Colonic mucosa (tissue), 4 donors: ENCODE data around the gene ABCA5. TPM values are rescaled to one million over a fixed set of nuclear protein-coding genes. Genes with fewer than 3 reads are reported as not detected.

Experiments used
- DNase-seq: peaks from one replicate; pipeline ENCODE4 v3.0.0-alpha.2; 2020
- H3K27ac ChIP-seq: fragments of 200-600 bp; one replicate; pipeline ENCODE4 v1.8.0; 2021
- H3K27me3 ChIP-seq: fragments of 200-600 bp; one replicate; pipeline ENCODE4 v1.8.0; 2021
- H3K36me3 ChIP-seq: fragments of 200-600 bp; one replicate; pipeline ENCODE4 v1.8.0; 2021
- H3K4me1 ChIP-seq: fragments of 200-600 bp; one replicate; pipeline ENCODE4 v1.8.0; 2021; ENCODE audit warnings: mild to moderate bottlenecking
- H3K4me3 ChIP-seq: fragments of 200-600 bp; one replicate; pipeline ENCODE4 v1.8.0; 2021
- H3K9ac ChIP-seq, 2 donors: one replicate each; pipeline ENCODE4 v1.7.0; 2013; ENCODE audit warnings: control low read depth in 2 of 2, low read depth in 2 of 2, low read length in 2 of 2
- H3K9me3 ChIP-seq: fragments of 200-600 bp; one replicate; pipeline ENCODE4 v1.8.0; 2021
- CTCF ChIP-seq: fragments of 200-600 bp; IDR thresholded peaks from one replicate; pipeline ENCODE4 v1.8.0; 2022; ENCODE audit warnings: antibody characterized with exemption, mild to moderate bottlenecking
- intact Hi-C: fragments of 100-400 bp; cut with DNase I; formaldehyde crosslinking; loops from one replicate; pipeline ENCODE4 v1.14.1; 2022
- total RNA-seq, 2 donors: library from RNA; stranded (reverse); fragmentation: NEBNext Ultra II Directional in 1 of 2; extraction: Animal tissue kit (Norgen Biotek cat#: 25700) in 1 of 2; gene quantifications; one replicate each; pipeline ENCODE4 v1.2.1, GENCODE V29; 2021
- donor health status: healthy.
- donor health status: DM: no; HTN: no; CAD: no.
- donor health status: DM: no; HTN: no; CAD: no.

ABCA5 gene
- total RNA-seq, 2 donors from 2014 or later = 20.8 to 43.4 TPM

- Histone ChIP-seq H3K27ac (no peak overlapping the region), H3K4me3 (no peak overlapping the region), H3K9ac (no peak overlapping the region), H3K27me3 (no peaks in the 10 kb centered on the region), H3K9me3 (no peaks in the 10 kb centered on the region), H3K4me1 (no peaks in the 10 kb centered on the region), H3K36me3 (no peaks in the 10 kb centered on the region)
- DNase-seq = no peak
- intact Hi-C loops = no loop called here
- TF ChIP-seq CTCF = no peak
Measured at GRCh38 chr17:69223809-69224208, 103.1 kb downstream of the ABCA5 start.

- intact Hi-C loops = no loop called here
- TF ChIP-seq CTCF = no peak
- Histone ChIP-seq H3K36me3 (no peaks in the 10 kb centered on the region), H3K9ac (no peak overlapping the region), H3K4me3 (no peak overlapping the region), H3K9me3 (no peaks in the 10 kb centered on the region), H3K27me3 (no peaks in the 10 kb centered on the region), H3K27ac (no peak overlapping the region), H3K4me1 (no peaks in the 10 kb centered on the region)
- no peak for DNase-seq
Measured at GRCh38 chr17:69222707-69223258, 104.2 kb downstream of the ABCA5 start.

GRCh38 chr17:69220098-69220497 is 106.8 kb downstream of the ABCA5 start:
- no peak for TF ChIP-seq CTCF

GRCh38 chr17:69218986-69219385 is 107.9 kb downstream of the ABCA5 start:
- Histone ChIP-seq H3K27ac (no peak overlapping the region), H3K9ac (no peak overlapping the region), H3K4me3 (no peak overlapping the region), H3K27me3 (no peaks in the 10 kb centered on the region), H3K4me1 (no peaks in the 10 kb centered on the region), H3K36me3 (no peaks in the 10 kb centered on the region), H3K9me3 (no peaks in the 10 kb centered on the region)
- no peak for TF ChIP-seq CTCF
- no peak for DNase-seq
- intact Hi-C loops = no loop called here

More at GRCh38 chr17:69220098-69220497, 106.8 kb downstream of the ABCA5 start:
- Histone ChIP-seq H3K9ac (no peak overlapping the region), H3K36me3 (no peaks in the 10 kb centered on the region), H3K9me3 (no peaks in the 10 kb centered on the region), H3K27me3 (no peaks in the 10 kb centered on the region), H3K4me1 (no peaks in the 10 kb centered on the region), H3K27ac (no peak overlapping the region), H3K4me3 (no peak overlapping the region)
- DNase-seq = no peak
- intact Hi-C loops = no loop called here

GRCh38 chr17:69213059-69213813 is 113.7 kb downstream of the ABCA5 start:
- no peak for DNase-seq
- Histone ChIP-seq H3K4me3 (no peak overlapping the region), H3K9ac (no peak overlapping the region), H3K27ac (no peak overlapping the region), H3K27me3 (no peaks in the 10 kb centered on the region), H3K9me3 (no peaks in the 10 kb centered on the region), H3K36me3 (no peaks in the 10 kb centered on the region), H3K4me1 (no peaks in the 10 kb centered on the region)
- intact Hi-C loops = no loop called here
- no peak for TF ChIP-seq CTCF
